ENCODE results near the gene CASKIN2.
"Not testable (repeated sequence)": the region's sequence is repeated elsewhere in the genome, so short reads cannot be mapped to it uniquely, and the experiment has no call there.

Gene CASKIN2

DNA sequence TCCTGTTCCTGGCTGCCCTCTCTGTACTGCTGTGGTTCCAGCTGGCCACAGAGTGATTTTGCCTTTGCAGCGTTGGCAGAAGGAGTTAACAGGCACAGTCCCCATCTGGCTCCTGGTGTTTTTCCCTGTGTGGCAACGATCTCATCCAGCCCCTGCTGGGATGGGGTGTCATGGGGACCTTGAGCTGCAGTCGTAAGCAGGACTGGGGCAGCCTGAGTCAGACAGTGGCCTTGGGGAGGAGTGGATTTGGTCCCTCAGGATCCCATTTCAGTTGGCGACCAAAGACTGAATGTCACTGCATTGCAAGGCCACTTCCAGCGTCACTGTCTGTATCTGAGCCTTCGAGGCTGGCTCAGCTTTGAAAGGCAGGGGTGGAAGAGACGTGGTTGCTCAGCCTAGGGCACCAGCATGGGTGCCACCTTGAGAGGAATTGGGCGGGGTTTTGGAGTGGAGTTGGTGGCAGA lies 47.0 kb downstream of the CASKIN2 start:
- DNase-seq (ENCODE audit: low read depth in 2 of 2) = no peak

DNA sequence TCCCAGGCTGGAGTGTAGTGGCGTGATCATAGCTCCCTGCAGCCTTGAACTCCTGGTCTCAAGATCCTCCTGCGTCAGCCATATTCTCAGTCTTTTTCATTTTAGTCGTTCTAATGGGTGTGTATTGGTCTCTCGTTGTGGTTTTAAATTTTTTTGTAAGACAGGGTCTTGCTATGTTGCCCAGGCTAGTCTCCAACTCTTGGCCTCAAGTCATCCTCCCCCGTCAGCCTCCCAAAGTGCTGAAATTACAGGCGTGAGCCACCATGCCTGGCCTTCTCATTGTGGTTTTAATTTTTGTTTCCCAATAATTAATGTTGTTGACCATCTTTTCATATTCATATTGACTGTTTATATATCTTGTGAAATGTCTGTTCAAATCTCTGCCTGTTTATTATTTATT lies 50.3 kb downstream of the CASKIN2 start:
- no peak for DNase-seq (ENCODE audit: low read depth in 2 of 2)

DNA sequence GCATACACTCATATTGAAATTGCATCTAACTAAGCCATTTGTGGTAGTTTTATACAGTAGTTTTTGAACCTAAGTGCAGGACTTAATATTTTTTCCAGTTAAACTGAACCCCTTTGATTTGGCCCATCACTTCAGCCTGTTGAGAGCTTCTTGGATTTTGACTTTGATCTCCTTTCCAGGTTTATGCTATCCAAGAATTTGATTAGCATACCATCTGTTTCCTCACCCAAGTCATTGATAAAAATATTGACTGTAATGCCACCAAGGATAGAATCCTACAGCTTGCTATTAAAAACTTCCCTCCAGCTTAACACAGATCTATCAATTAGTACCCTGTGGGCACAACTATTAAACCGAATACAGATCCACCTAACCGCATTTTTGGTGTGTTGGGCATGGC lies 51.7 kb downstream of the CASKIN2 start:
- DNase-seq (ENCODE audit: low read depth in 2 of 2) = no peak

DNA sequence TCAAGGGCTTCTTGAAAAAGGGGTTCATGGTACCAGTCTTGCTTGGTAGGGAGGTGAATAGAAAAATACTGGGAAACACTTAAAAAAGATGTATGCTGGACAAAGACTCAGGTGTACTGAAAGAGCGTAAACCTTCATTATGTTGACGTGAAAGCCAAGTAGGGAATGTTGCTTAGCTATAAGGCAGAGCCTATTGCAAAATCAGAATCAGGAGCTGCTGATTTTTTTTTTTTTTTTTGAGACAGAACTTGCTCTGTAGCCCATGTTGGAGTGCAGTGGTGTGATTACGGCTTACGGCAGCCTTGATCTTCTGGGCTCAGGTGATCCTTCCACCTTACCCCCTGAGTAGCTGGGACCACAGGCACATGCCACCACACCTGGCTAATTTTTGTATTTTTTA lies 55.0 kb downstream of the CASKIN2 start:
- no peak for DNase-seq (ENCODE audit: low read depth in 2 of 2)

DNA sequence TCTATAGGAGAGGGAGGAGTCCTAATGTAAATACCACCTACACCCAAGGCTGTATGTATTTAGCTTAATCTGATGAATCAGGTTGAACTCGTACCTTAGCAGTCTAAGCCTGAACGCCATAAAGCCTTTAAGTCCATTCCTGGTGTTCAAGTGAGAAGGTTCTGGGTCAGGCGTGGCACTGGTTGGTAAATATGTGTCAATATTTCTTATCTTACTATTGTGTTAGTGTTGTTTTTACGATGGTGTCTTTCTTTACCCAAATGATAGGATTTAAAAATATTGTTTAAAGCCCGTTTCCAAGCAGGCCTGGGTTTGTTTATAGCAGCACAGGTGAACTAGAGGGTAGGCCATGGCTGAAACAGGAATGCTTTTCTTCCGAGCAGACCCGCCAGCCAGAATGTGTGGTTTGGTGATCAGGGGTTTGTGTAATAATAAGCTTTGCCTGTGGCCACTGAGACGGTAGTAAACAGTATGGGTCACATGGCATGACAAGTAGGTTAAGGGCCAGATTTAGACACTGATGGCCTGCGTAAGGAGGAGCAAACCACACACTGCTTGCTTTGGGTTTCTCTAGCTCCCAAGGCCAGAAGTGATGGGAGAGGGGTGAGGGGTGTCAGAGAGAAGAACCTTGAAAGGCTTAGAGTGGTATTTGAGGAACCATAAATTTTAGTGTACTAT lies 55.6 kb downstream of the CASKIN2 start:
- no peak for DNase-seq (ENCODE audit: low read depth in 2 of 2)

DNA sequence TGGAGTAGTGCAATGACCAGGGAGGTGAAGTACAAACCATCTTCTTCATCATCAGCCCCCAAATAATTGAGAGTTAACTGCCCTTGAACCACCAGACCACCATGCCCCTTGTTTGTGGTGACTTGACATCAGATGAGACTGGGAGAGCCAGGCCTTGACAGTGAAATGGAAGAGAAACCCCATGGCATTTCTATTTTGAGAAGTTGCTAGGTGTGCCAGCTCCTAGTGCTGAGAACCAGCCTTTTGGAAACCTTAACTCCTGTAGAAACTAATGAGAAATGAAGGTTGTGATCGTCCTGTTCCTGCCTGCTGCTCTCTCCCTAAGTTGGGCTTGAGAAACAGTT lies 56.1 kb downstream of the CASKIN2 start:
- no peak for DNase-seq (ENCODE audit: low read depth in 2 of 2)

DNA sequence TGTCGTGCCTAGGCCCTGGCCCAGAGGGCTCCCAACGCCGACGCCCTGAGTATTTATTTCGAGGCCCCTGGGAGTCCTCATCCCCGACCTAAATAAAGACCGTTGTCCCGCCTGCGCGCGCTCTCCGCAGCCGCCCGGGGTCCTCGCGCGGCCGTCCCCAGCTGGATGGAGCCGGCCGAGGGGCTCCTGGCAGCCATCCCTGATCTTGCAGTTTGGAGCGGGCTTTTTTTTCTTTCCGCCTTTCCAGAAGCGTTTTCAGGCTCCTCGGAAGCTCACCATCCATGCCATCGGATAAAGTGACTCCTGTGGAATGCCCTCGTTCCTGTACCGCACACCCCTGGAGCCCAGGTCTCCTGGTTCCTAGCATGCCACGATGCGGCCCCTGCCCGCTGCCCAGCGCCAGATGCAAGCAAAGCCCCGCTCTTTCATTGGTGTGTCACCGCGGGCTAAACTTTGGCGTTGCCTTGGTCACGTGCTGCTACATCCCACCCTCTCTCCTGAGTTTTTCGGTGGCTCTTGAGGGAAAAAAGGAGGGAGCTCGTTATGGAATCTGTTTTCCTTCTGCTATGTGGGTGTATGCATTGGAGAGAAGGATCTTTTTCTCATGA lies 58.2 kb downstream of the CASKIN2 start:
- DNase-seq (ENCODE audit: low read depth in 2 of 2) = no peak

DNA sequence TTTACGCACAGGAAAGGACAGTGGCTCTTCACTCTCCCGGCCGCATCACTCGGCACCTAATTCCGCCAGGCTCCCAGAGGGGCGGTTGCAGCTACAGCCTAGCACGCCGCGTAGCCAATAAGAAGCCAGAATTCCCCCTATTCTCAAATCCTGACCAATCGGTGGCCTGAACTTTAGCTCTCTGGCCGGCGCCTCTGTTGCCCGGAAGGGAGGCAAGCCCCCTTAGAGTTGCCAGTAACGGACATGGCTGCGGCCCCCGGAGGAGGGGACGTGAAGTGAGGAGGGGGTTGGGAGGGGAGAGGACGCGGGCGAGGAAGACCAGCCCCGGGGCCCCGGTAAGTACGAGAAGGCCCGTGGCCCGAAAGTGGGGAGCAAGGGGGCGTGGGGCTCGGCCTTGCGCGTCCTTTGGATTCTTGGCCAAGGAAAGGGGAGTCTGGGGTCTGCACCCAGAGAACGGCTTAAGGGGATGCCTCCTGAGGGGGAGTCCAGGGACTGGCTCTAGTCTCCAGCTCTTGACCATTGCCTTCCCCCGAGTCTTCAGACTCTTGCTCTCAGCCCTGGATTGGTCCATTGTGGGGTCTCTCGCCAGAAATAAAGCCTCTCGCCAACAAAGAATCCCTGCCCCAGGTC lies 58.8 kb downstream of the CASKIN2 start, which contains the start of gene TMEM94:
Gene TMEM94, plus strand, starts transcription at position 219 of the 630 bp plus-strand sequence. CDS start 15,271 bp downstream, outside the sequence.
- DNase-seq (ENCODE audit: low read depth in 2 of 2) = peak; percentile 72 to 87

DNA sequence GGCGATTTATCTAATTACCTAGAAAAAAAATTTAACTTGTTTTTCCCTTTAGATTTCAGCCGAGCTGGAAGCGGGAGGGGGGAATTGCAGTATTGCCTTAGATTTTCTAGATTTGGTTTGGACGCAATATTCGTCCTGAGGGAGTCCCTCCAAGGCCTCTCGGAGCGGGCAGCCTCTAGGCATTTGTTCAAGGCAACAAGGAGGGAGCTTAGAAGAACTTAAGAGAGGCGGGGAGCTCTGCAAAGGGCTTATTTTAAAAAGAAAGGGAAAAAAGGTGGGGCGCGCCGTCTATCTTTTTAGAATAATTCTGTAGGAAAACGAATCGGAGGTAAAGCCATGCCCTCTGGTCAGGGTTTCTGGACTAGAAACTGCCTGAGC lies 59.3 kb downstream of the CASKIN2 start:
- DNase-seq (ENCODE audit: low read depth in 2 of 2) = no peak

DNA sequence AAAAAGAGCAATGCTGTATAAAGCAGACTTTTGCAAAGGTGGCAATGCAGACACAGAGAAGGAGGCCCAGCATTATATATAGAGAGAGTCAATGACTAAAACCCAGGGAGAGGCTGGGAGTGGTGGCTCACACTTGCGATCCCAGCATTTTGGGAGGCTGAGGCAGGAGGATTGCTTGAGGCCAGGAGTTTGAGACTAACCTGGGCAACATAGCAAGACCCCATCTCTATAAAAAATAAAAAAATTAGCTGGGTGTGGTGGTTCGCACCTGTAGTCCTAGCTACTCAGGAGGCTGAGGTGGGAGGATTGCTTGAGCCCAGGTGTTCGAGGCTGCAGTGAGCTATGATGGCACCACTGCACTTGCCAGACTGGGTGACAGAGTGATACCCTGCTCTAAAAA lies 60.7 kb downstream of the CASKIN2 start:
- DNase-seq (ENCODE audit: low read depth in 2 of 2) = not testable (repeated sequence)

DNA sequence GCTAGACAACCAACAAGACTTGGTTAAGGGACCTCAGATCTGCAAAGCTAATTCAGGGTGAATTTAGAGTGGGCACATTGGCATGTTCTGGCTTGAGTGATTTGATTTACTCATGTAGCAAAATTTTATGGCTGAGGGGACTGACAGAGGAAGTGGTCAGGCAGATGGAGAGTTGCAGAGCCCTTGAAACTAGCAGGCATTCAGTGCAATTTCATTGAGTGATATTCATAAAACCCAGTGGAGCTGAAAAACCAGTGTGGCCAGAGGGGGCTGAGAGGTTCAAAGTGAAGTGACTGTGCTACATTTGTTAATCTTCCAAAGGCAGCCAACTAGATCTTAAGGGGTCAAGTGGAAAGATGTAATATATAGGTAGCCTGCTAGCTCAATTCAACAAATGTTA lies 61.1 kb downstream of the CASKIN2 start:
- DNase-seq (ENCODE audit: low read depth in 2 of 2) = no peak

DNA sequence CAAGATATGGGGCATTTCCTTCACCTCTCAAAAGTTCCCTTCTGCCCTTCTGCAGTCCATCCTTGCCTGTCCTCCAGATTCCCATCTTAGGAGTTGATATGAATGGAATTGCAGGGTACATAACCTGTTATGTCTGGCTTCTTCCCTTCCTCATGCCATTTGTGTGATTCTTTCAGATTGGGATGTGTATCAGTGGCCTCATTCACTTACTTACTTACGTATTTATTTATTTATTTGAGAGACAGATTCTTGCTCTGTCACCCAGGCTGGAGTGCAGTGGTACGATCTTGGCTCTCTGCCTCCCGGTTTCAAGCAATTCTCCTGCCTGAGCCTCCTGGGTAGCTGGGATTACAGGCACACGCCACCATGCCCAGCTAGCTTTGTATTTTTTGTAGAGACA lies 65.1 kb downstream of the CASKIN2 start:
- no peak for DNase-seq (ENCODE audit: low read depth in 2 of 2)

Measured in stimulated activated CD8-positive, alpha-beta memory T cell treated with anti-CD3 and anti-CD28 coated beads, Interleukin-15, amount 100 ng/mL, for 4 hours (primary cell).